Measurements from ENCODE around the gene ERBB4. TPM values are rescaled to one million over a fixed set of nuclear protein-coding genes. Genes with fewer than 3 reads are reported as not detected.

Gene ERBB4
- total and polyA plus RNA-seq, 5 donors: 4.3 to 38.8 (median 33.4) TPM

- no peak for ATAC-seq
- H3K4me1 ChIP-seq (ENCODE audit: control insufficient read depth, insufficient read depth, low read length): peaks cover 2% of the 10 kb centered on the region
- intact Hi-C loops (cut with DNase I): no loop called here
- no peak for DNase-seq
- H3K9me3 ChIP-seq (ENCODE audit: control insufficient read depth, low read length): no peaks in the 10 kb centered on the region
- no peaks in the 10 kb centered on the region for H3K27me3 ChIP-seq (ENCODE audit: control insufficient read depth, insufficient read depth)
- no peak overlapping the region for H3K27ac ChIP-seq (ENCODE audit: low read length)
- WGBS: 64% methylated on average over 4 of the region's 4 CpGs
- H3K4me3 ChIP-seq (ENCODE audit: low read length): no peak overlapping the region
Observed at GRCh38 chr2:212402316-212402715, 136.3 kb downstream of the ERBB4 start.

GRCh38 chr2:212398316-212398715 lies 140.3 kb downstream of the ERBB4 start:
- intact Hi-C loops (cut with DNase I): no loop called here
- H3K9me3 ChIP-seq (ENCODE audit: control insufficient read depth, low read length): no peaks in the 10 kb centered on the region
- 86% methylated on average over 1 of the region's 1 CpG for WGBS

GRCh38 chr2:212392544-212392943 lies 146.1 kb downstream of the ERBB4 start:
- H3K27ac ChIP-seq (ENCODE audit: low read length): no peak overlapping the region
- DNase-seq (no peak), ATAC-seq (no peak)
- H3K4me3 ChIP-seq (ENCODE audit: low read length): no peak overlapping the region
- H3K9me3 ChIP-seq (ENCODE audit: control insufficient read depth, low read length): no peaks in the 10 kb centered on the region
- H3K4me1 ChIP-seq (ENCODE audit: control insufficient read depth, insufficient read depth, low read length): no peaks in the 10 kb centered on the region
- H3K27me3 ChIP-seq (ENCODE audit: control insufficient read depth, insufficient read depth): no peaks in the 10 kb centered on the region
- intact Hi-C loops (cut with DNase I): no loop called here
- WGBS: 92% methylated on average over 3 of the region's 3 CpGs

More at GRCh38 chr2:212398316-212398715, 140.3 kb downstream of the ERBB4 start:
- Histone ChIP-seq H3K4me3 (ENCODE audit: low read length) (no peak overlapping the region), H3K27me3 (ENCODE audit: control insufficient read depth, insufficient read depth) (no peaks in the 10 kb centered on the region), H3K27ac (ENCODE audit: low read length) (no peak overlapping the region), H3K4me1 (ENCODE audit: control insufficient read depth, insufficient read depth, low read length) (peaks cover 2% of the 10 kb centered on the region)
- DNase-seq: no peak
- no peak for ATAC-seq

- H3K9me3 ChIP-seq (ENCODE audit: control insufficient read depth, low read length): no peaks in the 10 kb centered on the region
- intact Hi-C loops (cut with DNase I): no loop called here
- no peaks in the 10 kb centered on the region for H3K4me1 ChIP-seq (ENCODE audit: control insufficient read depth, insufficient read depth, low read length)
- DNase-seq (no peak), ATAC-seq (no peak)
- H3K27ac ChIP-seq (ENCODE audit: low read length): no peak overlapping the region
- H3K27me3 ChIP-seq (ENCODE audit: control insufficient read depth, insufficient read depth): no peaks in the 10 kb centered on the region
- 78% methylated on average over 2 of the region's 2 CpGs for WGBS
- H3K4me3 ChIP-seq (ENCODE audit: low read length): no peak overlapping the region
Observed at GRCh38 chr2:212392043-212392442, 146.6 kb downstream of the ERBB4 start.

- Histone ChIP-seq H3K27ac (ENCODE audit: low read length) (no peak overlapping the region), H3K4me1 (ENCODE audit: control insufficient read depth, insufficient read depth, low read length) (no peaks in the 10 kb centered on the region), H3K9me3 (ENCODE audit: control insufficient read depth, low read length) (no peaks in the 10 kb centered on the region), H3K4me3 (ENCODE audit: low read length) (no peak overlapping the region), H3K27me3 (ENCODE audit: control insufficient read depth, insufficient read depth) (no peaks in the 10 kb centered on the region)
- intact Hi-C loops (cut with DNase I): no loop called here
- 74% methylated on average over 4 of the region's 4 CpGs for WGBS
- no peak for ATAC-seq
- DNase-seq: no peak
Observed at GRCh38 chr2:212387146-212387545, 151.5 kb downstream of the ERBB4 start.

- Histone ChIP-seq H3K4me1 (ENCODE audit: control insufficient read depth, insufficient read depth, low read length) (no peaks in the 10 kb centered on the region), H3K27me3 (ENCODE audit: control insufficient read depth, insufficient read depth) (no peaks in the 10 kb centered on the region), H3K4me3 (ENCODE audit: low read length) (no peak overlapping the region), H3K9me3 (ENCODE audit: control insufficient read depth, low read length) (no peaks in the 10 kb centered on the region), H3K27ac (ENCODE audit: low read length) (no peak overlapping the region)
- ATAC-seq (no peak), DNase-seq (no peak)
- intact Hi-C loops (cut with DNase I): no loop called here
- 34% methylated on average over 2 of the region's 2 CpGs for WGBS
Observed at GRCh38 chr2:212385241-212385640, 153.4 kb downstream of the ERBB4 start.

GRCh38 chr2:212384027-212384426 lies 154.6 kb downstream of the ERBB4 start:
- Histone ChIP-seq H3K9me3 (ENCODE audit: control insufficient read depth, low read length) (no peaks in the 10 kb centered on the region), H3K27me3 (ENCODE audit: control insufficient read depth, insufficient read depth) (no peaks in the 10 kb centered on the region), H3K4me1 (ENCODE audit: control insufficient read depth, insufficient read depth, low read length) (no peaks in the 10 kb centered on the region), H3K27ac (ENCODE audit: low read length) (no peak overlapping the region), H3K4me3 (ENCODE audit: low read length) (no peak overlapping the region)
- intact Hi-C loops (cut with DNase I): no loop called here
- WGBS: 63% methylated on average over 2 of the region's 2 CpGs
- ATAC-seq: no peak
- DNase-seq: no peak

- Histone ChIP-seq H3K4me1 (ENCODE audit: control insufficient read depth, insufficient read depth, low read length) (no peaks in the 10 kb centered on the region), H3K9me3 (ENCODE audit: control insufficient read depth, low read length) (no peaks in the 10 kb centered on the region), H3K4me3 (ENCODE audit: low read length) (no peak overlapping the region), H3K27me3 (ENCODE audit: control insufficient read depth, insufficient read depth) (no peaks in the 10 kb centered on the region), H3K27ac (ENCODE audit: low read length) (no peak overlapping the region)
- no peak for DNase-seq
- ATAC-seq: no peak
- intact Hi-C loops (cut with DNase I): no loop called here
- 73% methylated on average over 1 of the region's 1 CpG for WGBS
Observed at GRCh38 chr2:212381428-212382102, 157.0 kb downstream of the ERBB4 start.

- Histone ChIP-seq H3K9me3 (ENCODE audit: control insufficient read depth, low read length) (no peaks in the 10 kb centered on the region), H3K4me3 (ENCODE audit: low read length) (no peak overlapping the region), H3K27ac (ENCODE audit: low read length) (no peak overlapping the region), H3K4me1 (ENCODE audit: control insufficient read depth, insufficient read depth, low read length) (no peaks in the 10 kb centered on the region), H3K27me3 (ENCODE audit: control insufficient read depth, insufficient read depth) (no peaks in the 10 kb centered on the region)
- intact Hi-C loops (cut with DNase I): no loop called here
- WGBS: 32% methylated on average over 3 of the region's 3 CpGs
- no peak for DNase-seq
- no peak for ATAC-seq
Observed at GRCh38 chr2:212379103-212379502, 159.5 kb downstream of the ERBB4 start.

- DNase-seq (no peak), ATAC-seq (no peak)
- H3K4me1 ChIP-seq (ENCODE audit: control insufficient read depth, insufficient read depth, low read length): no peaks in the 10 kb centered on the region
- WGBS: 79% methylated on average over 1 of the region's 1 CpG
- no peaks in the 10 kb centered on the region for H3K27me3 ChIP-seq (ENCODE audit: control insufficient read depth, insufficient read depth)
- intact Hi-C loops (cut with DNase I): no loop called here
- no peak overlapping the region for H3K4me3 ChIP-seq (ENCODE audit: low read length)
- no peaks in the 10 kb centered on the region for H3K9me3 ChIP-seq (ENCODE audit: control insufficient read depth, low read length)
- H3K27ac ChIP-seq (ENCODE audit: low read length): no peak overlapping the region
Observed at GRCh38 chr2:212367431-212367830, 171.2 kb downstream of the ERBB4 start.

- WGBS: 27% methylated on average over 3 of the region's 3 CpGs
- ATAC-seq: no peak
- no peaks in the 10 kb centered on the region for H3K27me3 ChIP-seq (ENCODE audit: control insufficient read depth, insufficient read depth)
- no peak overlapping the region for H3K4me3 ChIP-seq (ENCODE audit: low read length)
- H3K27ac ChIP-seq (ENCODE audit: low read length): no peak overlapping the region
- no peaks in the 10 kb centered on the region for H3K9me3 ChIP-seq (ENCODE audit: control insufficient read depth, low read length)
- intact Hi-C loops (cut with DNase I): no loop called here
- DNase-seq: no peak
- no peaks in the 10 kb centered on the region for H3K4me1 ChIP-seq (ENCODE audit: control insufficient read depth, insufficient read depth, low read length)
Observed at GRCh38 chr2:212364112-212364985, 174.3 kb downstream of the ERBB4 start.

Measured in right cardiac atrium (tissue), 5 donors.